HG02840 (cell line): Measurements from ENCODE around the gene SCUBE3.

ENCODE experiments used
- ATAC-seq: cut with Tn5 transposase; IDR thresholded peaks from one replicate; pipeline ENCODE4 v1.9.1; 2021; ENCODE audit warnings: mild to moderate bottlenecking, moderate library complexity, moderate number of reproducible peaks; ENCODE audit not compliant: unreplicated experiment, low FRiP score

SCUBE3 gene

DNA sequence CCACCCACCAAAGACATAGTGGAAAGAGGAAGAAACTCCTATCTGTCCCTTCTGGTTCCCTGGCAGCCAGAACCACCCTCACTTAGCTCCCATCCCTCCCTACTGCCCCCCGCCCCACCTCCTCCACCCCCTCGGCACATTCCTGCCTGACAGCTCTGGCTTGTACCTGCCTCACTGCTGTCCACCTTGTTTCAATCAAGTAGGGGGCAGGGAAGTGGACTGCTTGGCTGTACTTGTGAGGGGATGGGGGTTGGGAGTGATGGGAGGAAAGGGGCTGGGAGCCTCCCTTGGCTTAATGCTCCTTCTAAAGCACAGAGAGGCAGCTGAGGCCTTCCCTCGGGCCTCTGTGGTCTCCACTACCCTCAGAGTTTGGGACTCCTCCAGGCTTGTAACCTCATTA is 23.7 kb downstream of the SCUBE3 start:
- ATAC-seq = no peak

GRCh38 chr6:35238843-35239289 is 25.1 kb downstream of the SCUBE3 start:
- ATAC-seq = no peak

GRCh38 chr6:35239581-35239980 is 25.8 kb downstream of the SCUBE3 start:
- ATAC-seq = no peak

GRCh38 chr6:35240838-35241801 is 27.4 kb downstream of the SCUBE3 start:
- ATAC-seq = no peak

DNA sequence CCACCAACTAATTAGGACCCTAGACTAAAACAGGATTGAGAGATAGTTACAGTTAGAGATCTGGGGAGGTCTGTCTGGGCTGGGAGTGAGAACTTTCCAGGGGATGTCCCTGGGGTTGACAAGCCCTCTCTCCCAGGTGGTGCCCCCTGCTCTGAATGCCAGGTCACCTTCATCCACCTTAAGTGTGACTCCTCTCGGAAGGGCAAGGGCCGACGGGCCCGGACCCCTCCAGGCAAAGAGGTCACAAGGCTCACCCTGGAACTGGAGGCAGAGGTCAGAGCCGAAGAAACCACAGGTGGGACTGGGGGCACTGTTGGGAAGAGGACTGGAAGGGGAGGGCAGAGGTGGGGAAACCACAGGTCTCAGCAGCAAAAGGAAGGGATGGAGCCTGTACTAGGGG is 28.7 kb downstream of the SCUBE3 start:
- ATAC-seq = no peak

DNA sequence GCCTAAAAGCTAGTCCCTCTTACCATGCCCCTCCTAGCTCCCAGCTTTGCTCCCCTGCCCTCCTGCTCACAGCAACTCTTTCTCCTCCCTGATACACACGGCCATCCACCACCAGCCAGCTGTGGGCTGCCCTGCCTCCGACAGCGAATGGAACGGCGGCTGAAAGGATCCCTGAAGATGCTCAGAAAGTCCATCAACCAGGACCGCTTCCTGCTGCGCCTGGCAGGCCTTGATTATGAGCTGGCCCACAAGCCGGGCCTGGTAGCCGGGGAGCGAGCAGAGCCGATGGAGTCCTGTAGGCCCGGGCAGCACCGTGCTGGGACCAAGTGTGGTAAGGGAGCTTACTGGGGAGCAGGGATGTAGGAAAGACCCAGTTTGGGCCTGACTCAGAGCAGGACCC is 29.1 kb downstream of the SCUBE3 start:
- no peak for ATAC-seq

DNA sequence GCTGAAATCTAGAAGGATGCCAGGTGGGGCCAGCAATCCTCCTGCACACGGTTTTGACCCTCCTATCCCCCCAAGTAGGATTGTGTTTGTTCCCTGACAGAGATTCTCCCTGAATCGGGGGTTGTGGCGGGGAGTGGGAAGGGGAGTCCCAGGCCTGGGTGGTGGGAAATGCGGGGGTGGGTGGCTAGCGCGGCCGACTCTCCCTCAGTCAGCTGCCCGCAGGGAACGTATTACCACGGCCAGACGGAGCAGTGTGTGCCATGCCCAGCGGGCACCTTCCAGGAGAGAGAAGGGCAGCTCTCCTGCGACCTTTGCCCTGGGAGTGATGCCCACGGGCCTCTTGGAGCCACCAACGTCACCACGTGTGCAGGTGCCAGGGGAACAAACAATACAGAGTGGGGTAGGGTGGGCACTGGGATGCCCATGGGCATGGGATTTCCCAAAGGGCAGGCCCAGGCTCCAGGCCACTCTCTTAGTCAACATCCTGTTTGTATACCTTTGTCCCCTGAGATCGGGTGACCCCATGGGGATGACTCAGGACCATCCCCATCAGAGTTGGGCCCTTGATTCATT is 29.7 kb downstream of the SCUBE3 start:
- ATAC-seq = no peak

DNA sequence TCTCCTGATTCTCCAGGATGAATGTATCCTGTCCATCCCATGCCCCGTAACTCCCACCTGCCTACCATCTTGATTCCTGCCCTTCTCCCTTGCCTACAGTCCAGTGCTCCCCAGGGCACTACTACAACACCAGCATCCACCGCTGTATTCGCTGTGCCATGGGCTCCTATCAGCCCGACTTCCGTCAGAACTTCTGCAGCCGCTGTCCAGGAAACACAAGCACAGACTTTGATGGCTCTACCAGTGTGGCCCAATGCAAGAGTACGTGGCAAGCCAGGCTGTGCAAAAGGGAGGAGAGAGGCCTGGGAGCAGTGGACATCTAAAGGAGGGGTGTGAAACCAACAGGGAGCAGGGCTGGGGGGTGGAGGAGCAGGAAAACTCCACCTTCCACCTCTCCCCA is 30.8 kb downstream of the SCUBE3 start:
- ATAC-seq = no peak

- ATAC-seq = no peak
These were observed 34.0 kb downstream of the SCUBE3 start for GRCh38 chr6:35247642-35248231.

- no peak for ATAC-seq
These were observed 34.5 kb downstream of the SCUBE3 start for GRCh38 chr6:35248300-35248699.

- no peak for ATAC-seq
These were observed 35.2 kb downstream of the SCUBE3 start for GRCh38 chr6:35248965-35249364.

- ATAC-seq = no peak
These were observed 38.2 kb downstream of the SCUBE3 start for GRCh38 chr6:35251949-35252348.

DNA sequence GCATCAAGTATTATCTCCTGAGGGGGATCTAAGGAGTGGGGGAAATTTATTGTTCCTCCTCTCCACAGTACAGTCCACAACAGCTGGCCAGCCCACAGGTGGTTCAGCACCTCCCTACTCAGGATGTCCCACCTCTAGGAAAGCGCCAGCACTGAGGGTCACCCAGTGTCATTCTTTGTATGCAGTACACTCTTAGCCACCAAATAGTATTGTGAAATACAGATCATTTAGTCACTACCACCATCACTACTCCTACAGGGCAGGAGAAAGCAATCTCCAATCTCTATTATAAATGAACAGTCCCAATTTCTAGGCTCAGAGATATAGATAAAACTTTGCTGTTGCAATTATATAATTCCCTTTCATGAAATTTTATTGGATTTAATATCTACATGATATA is 39.5 kb downstream of the SCUBE3 start:
- ATAC-seq = no peak

GRCh38 chr6:35258336-35258735 is 44.6 kb downstream of the SCUBE3 start:
- no peak for ATAC-seq

DNA sequence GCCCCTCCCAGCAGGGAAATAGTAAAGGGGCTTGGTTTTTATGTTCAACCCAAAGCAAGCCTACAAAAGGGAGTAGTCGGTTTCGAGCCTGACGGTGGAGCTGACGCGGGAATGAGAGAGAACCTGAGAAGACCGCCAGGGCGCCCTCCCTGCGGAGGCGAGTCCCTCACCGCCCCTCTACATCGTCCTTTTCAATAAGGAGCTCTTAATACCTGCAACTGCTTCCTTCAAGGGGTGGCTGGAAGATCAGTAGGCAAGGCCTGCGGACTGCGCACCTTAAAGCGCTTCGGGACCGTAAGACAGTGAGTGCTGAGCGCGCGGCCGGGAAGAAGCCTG is 45.1 kb downstream of the SCUBE3 start:
- ATAC-seq = peak; percentile 19

- peak; percentile 85 for ATAC-seq
These were observed 45.6 kb downstream of the SCUBE3 start, which contains the start of gene ZNF76 for GRCh38 chr6:35259194-35259947. Gene ZNF76 (plus strand): TSS chr6:35259735. CDS start chr6:35281152, 21,417 bp downstream.

GRCh38 chr6:35259948-35260590 is 46.3 kb downstream of the SCUBE3 start:
- ATAC-seq = no peak

DNA sequence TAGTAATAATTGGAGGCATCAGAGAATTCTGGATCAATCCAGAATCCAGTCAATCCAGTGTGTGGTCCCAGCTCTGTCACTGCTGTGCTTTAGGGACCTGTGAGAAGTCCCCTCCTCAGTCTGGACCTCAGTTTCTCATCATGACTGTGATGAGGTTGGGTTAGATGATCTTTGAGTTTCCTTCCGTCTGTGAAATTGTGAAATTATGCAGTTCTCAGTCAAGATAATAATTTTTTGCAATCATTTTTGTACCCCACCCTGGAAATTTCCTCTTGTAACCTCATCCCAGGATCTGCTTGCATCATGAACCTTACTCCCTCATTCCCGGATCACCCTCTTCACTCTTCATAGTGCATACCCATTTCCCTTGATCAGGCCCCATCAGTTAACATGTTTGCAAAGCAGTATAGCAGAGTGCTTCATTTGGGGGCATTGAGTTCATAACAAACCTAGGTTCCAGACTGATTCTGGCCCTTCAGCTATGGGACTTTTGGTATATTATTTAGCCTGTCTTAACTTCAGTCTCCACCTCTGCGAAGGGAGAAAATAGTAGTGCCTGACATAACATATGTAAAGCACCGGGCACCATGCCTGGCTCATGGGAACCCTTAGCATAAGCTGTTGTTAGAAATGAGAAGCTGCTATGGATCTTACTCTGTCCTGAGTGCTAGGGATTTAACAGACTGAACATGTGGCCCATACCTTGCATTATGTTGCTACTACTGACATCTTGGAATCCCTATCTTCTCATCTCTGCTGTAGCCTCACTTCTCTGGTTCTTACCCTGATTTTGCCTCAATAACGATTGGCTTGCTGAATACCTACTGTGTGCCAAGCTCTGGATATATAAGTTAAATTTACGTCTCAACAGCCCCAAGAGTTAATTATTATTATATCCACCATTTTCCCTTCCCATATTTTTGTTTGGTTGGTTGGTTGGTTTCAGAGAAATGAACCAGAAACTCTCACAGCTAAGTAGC is 47.1 kb downstream of the SCUBE3 start:
- no peak for ATAC-seq

- ATAC-seq = no peak
These were observed 48.8 kb downstream of the SCUBE3 start for GRCh38 chr6:35262596-35262995.
